ENCODE results near the gene COX4I1.

COX4I1 gene

DNA sequence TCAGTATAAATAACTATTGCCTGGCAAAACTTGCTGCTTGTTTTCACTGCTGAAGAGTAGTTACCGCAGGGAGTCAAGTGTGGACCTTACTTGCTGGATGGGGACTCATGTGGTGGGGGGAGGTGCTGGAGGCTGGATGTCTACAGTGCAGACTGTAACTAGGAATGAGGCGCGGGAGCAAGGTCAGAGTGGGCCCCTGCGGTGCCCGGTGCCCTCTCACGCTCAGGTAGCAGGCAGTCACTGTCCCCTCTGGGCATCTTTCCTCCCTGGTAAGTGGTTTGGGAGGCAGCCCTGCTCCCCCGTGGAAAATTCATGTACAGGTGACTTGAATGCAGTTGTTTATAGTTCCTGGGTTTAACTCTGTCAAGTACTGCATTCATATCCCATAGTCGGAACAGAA is 4.8 kb upstream of the COX4I1 start:
- H3K4me2 ChIP-seq (ENCODE audit: low read length), result no peak overlapping the region
- no peaks in the 10 kb centered on the region for H3K27me3 ChIP-seq (ENCODE audit: control insufficient read depth, insufficient read depth, low read length)
- H3K4me3 ChIP-seq (ENCODE audit: low read depth, low read length), result no peak overlapping the region
- no peak overlapping the region for H3K27ac ChIP-seq
- H3K36me3 ChIP-seq (ENCODE audit: control insufficient read depth, insufficient read depth, low read length), result no peaks in the 10 kb centered on the region
- H3K4me1 ChIP-seq, result peaks cover 4% of the 10 kb centered on the region
- H3K79me2 ChIP-seq, result peaks cover 65% of the 10 kb centered on the region
- no peak overlapping the region for H3K9ac ChIP-seq
- TF ChIP-seq, protein P1, sequence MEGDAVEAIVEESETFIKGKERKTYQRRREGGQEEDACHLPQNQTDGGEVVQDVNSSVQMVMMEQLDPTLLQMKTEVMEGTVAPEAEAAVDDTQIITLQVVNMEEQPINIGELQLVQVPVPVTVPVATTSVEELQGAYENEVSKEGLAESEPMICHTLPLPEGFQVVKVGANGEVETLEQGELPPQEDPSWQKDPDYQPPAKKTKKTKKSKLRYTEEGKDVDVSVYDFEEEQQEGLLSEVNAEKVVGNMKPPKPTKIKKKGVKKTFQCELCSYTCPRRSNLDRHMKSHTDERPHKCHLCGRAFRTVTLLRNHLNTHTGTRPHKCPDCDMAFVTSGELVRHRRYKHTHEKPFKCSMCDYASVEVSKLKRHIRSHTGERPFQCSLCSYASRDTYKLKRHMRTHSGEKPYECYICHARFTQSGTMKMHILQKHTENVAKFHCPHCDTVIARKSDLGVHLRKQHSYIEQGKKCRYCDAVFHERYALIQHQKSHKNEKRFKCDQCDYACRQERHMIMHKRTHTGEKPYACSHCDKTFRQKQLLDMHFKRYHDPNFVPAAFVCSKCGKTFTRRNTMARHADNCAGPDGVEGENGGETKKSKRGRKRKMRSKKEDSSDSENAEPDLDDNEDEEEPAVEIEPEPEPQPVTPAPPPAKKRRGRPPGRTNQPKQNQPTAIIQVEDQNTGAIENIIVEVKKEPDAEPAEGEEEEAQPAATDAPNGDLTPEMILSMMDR (IDR thresholded peaks at IDR 0.05), result no peak
- H3K9me3 ChIP-seq (ENCODE audit: control insufficient read depth, low read length), result no peaks in the 10 kb centered on the region
- no peak overlapping the region for H2AFZ ChIP-seq

DNA sequence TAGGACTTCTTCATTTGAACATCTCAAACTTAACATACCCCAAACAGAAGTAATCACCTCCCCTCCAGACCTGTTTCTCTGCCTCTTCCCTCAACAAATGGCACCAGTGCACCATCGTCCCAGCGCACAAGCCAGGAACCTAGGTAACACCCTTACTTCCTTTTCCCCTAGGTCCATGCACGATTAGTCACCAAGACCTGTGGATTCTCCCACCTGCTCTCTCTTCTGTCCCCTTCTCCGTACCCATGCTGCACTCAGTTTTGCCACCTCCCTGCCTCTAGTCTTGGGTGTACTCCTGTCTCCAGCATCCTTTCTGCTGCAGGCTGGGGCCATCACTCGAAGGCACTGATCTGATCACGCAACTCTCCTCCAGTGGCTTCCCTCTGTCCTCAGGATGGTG is 3.3 kb upstream of the COX4I1 start:
- Histone ChIP-seq H3K27ac (no peak overlapping the region), H3K36me3 (ENCODE audit: control insufficient read depth, insufficient read depth, low read length) (no peaks in the 10 kb centered on the region), H3K4me1 (peaks cover 12% of the 10 kb centered on the region), H3K79me2 (peaks cover 69% of the 10 kb centered on the region), H3K27me3 (ENCODE audit: control insufficient read depth, insufficient read depth, low read length) (no peaks in the 10 kb centered on the region), H3K9me3 (ENCODE audit: control insufficient read depth, low read length) (no peaks in the 10 kb centered on the region), H2AFZ (no peak overlapping the region), H3K4me2 (ENCODE audit: low read length) (no peak overlapping the region), H3K9ac (no peak overlapping the region), H3K4me3 (ENCODE audit: low read depth, low read length) (no peak overlapping the region)
- TF ChIP-seq, protein P1 (IDR thresholded peaks at IDR 0.05), result no peak

DNA sequence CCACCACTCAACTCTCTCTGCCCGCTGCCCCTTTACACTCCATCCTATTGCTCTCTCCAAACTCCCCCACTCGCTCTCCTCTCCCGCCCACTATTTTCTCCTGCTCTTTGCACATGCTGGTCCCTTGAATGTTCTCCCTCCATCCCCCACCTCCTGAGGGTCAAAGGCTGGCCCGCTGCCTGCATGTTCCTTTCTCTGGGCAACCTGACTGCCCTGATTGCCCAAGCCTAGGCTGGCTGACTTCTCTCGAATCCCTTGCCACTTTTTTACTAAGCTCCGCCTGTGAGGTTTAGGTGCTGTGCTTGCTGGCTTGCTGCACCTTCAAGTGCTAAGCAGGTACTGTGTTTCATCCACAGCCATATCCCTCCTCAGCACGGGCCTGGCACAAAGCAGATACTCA is 2.9 kb upstream of the COX4I1 start:
- H3K9me3 ChIP-seq (ENCODE audit: control insufficient read depth, low read length), result no peaks in the 10 kb centered on the region
- peaks cover 67% of the 10 kb centered on the region for H3K79me2 ChIP-seq
- TF ChIP-seq, protein P1 (IDR thresholded peaks at IDR 0.05), result no peak
- H3K4me1 ChIP-seq, result peaks cover 16% of the 10 kb centered on the region
- no peak overlapping the region for H3K27ac ChIP-seq
- H3K4me2 ChIP-seq (ENCODE audit: low read length), result no peak overlapping the region
- no peak overlapping the region for H2AFZ ChIP-seq
- no peaks in the 10 kb centered on the region for H3K27me3 ChIP-seq (ENCODE audit: control insufficient read depth, insufficient read depth, low read length)
- no peaks in the 10 kb centered on the region for H3K36me3 ChIP-seq (ENCODE audit: control insufficient read depth, insufficient read depth, low read length)
- no peak overlapping the region for H3K4me3 ChIP-seq (ENCODE audit: low read depth, low read length)
- H3K9ac ChIP-seq, result no peak overlapping the region

DNA sequence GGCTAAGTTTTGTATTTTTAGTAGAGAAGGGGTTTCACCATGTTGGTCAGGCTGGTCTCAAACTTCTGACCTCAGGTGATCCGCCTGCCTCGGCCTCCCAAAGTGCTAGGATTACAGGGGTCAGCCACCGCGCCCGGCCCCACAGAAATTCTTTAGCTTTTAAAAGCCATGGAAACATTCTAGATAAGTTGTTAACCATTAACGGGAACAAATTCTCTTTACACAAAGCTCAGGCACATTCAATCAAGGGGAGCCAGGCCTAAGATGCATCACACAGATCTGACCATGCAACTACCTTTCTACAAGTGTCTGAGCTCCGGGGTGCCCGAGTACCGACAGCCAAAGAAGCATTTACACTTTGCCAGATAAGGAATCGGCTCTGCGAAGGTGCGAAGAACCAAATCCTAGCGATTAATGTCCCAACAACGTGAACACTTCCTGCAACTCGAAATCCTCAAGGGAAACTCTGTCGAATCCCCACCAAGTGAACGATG is 1.2 kb upstream of the COX4I1 start:
- Histone ChIP-seq H3K4me1 (peaks cover 17% of the 10 kb centered on the region), H3K9ac (no peak overlapping the region), H3K9me3 (ENCODE audit: control insufficient read depth, low read length) (no peaks in the 10 kb centered on the region), H3K27ac (no peak overlapping the region), H3K27me3 (ENCODE audit: control insufficient read depth, insufficient read depth, low read length) (no peaks in the 10 kb centered on the region), H3K4me3 (ENCODE audit: low read depth, low read length) (peak overlapping the region; percentile 67), H2AFZ (no peak overlapping the region), H3K79me2 (peaks cover 51% of the 10 kb centered on the region), H3K4me2 (ENCODE audit: low read length) (peak overlapping the region; percentile 87), H3K36me3 (ENCODE audit: control insufficient read depth, insufficient read depth, low read length) (no peaks in the 10 kb centered on the region)
- TF ChIP-seq, protein P1 (IDR thresholded peaks at IDR 0.05), result no peak

DNA sequence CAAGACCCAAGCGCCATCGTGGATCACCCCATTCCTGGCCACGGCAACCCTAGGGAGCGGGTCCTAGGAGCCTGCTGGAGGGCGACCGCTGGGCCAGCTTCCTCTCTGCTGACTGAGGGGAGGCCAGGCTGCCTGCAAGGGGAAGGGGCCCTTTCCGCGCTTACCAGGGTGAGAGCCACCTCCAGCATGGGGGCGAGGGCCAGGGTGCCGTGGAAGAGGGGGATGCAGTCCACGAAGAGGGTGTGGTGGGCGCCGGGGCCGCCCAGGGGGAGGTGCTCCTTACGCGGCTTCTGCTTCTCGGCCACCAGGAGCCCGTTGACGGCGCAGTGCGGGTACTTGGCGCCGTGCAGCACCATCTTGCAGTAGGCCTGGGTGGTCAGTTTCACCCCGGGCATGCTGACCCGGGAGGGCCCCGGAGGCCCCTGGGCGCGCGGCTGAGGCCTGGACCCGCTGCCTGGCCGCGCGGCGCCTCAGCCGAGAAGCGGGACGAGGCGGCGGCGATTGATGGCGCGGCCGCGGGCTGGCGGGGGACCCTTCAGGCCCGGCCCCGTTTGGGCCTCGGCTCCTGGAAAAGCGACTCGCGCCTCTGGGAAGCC is 496 bp upstream of the COX4I1 start:
- Histone ChIP-seq H3K4me3 (ENCODE audit: low read depth, low read length) (peak overlapping the region; percentile 67), H3K4me1 (peaks cover 17% of the 10 kb centered on the region), H3K79me2 (peaks cover 48% of the 10 kb centered on the region), H3K36me3 (ENCODE audit: control insufficient read depth, insufficient read depth, low read length) (no peaks in the 10 kb centered on the region), H3K9ac (no peak overlapping the region), H3K9me3 (ENCODE audit: control insufficient read depth, low read length) (no peaks in the 10 kb centered on the region), H3K4me2 (ENCODE audit: low read length) (peak overlapping the region; percentile 87), H3K27ac (no peak overlapping the region), H2AFZ (peak overlapping the region; percentile 76), H3K27me3 (ENCODE audit: control insufficient read depth, insufficient read depth, low read length) (no peaks in the 10 kb centered on the region)
- TF ChIP-seq, protein P1 (IDR thresholded peaks at IDR 0.05), result peak; percentile 9

Measured in parathyroid adenoma (tissue), 2 donors.